Mesenteric fat pad (tissue), 1 donor: ENCODE data around the gene DLG1. TPM values are rescaled to one million over a fixed set of nuclear protein-coding genes. Genes with fewer than 3 reads are reported as not detected.

ENCODE experiments used
- DNase-seq: peaks from one replicate; pipeline ENCODE4 v3.0.0-alpha.2; 2020; ENCODE audit warnings: low spot score
- total RNA-seq: library from RNA; stranded (reverse); fragmentation: NEBNext Ultra II Directional; extraction: Animal tissue kit (Norgen Biotek cat#: 25700); gene quantifications from one replicate; pipeline ENCODE4 v1.2.1, GENCODE V29; 2021
- donor health status: DM: yes; HTN: yes; CAD: no.

The DLG1 gene
- total RNA-seq, 1 donor from 2014 or later: 68.5 TPM

DNA sequence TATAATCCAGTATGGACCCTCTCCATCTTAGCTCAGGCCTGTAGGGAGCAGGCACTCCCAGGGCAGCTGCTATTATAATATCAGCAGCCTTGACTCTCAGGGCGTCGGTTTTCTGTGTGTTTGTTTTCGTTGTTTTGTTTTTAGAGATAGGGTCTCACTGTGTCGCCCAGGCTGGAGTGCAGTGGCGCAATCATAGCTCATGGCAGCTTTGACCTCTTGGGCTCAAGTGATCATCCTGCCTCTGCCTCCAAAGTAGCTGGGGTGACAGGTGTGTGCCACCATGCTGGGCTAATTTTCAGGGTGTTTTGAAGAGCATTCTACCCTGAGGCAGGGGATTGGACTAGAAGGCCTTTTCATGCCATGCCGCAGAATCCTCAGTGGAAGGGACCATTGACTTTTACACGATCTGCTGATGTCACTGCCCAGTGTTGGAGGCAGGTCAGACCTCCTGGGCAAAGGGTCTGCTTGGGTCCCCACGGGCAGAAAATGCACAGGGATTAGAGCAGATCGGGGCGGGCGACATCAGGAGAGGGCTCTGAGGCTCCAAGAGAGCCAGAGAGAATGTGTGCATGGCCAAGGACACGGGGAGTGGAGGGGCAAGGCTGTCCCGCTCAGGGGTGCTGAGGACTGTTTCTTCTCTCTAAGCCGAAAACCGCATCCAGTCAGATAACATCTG, 276.5 kb downstream of the DLG1 start:
- no peak for DNase-seq

GRCh38 chr3:197021231-197021630, 277.2 kb downstream of the DLG1 start:
- peak; percentile 79 for DNase-seq

- DNase-seq: peak; percentile 39
Observed at GRCh38 chr3:197019535-197019934, 278.9 kb downstream of the DLG1 start.

DNA sequence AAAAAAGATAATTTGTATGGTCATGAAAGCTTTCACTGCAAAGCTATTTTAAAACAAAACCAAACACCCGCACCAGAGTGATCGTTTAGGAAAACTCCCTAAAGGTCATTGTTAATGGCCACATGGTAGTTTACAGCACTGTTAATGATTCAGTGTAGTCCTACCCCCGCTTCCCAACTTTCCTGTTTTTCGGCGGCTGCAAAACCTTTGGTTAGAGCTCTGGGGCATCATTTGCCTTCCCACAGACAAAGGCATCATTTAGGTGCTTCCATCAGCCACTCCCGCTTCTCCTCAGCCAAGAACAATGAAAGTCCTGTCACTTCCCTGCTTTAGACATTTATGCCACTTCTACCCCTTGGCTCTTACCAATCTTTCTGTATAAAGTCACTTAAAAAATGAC, 279.4 kb downstream of the DLG1 start:
- DNase-seq: no peak

DNA sequence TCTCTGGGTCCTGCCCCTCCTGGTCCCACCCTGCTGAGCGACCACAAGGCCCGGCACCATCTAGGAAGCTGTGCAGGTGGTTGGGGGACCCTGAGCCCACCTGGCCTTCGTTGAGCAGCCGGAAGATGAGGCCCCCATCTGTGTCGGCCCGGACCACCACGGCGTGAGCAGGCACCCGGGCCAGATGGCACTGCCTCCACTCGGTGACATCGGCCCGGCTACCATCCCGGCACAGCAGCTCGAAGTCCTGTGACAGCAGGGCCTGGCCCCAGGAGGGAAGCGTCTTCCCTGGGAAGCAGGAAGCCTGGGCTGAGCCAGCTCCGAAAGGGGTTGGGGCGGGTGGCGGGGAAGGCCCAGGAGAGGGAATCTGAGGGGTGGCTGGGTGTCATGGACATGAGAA, 281.4 kb downstream of the DLG1 start:
- no peak for DNase-seq

GRCh38 chr3:197015790-197016736, 282.3 kb downstream of the DLG1 start:
- no peak for DNase-seq

DNA sequence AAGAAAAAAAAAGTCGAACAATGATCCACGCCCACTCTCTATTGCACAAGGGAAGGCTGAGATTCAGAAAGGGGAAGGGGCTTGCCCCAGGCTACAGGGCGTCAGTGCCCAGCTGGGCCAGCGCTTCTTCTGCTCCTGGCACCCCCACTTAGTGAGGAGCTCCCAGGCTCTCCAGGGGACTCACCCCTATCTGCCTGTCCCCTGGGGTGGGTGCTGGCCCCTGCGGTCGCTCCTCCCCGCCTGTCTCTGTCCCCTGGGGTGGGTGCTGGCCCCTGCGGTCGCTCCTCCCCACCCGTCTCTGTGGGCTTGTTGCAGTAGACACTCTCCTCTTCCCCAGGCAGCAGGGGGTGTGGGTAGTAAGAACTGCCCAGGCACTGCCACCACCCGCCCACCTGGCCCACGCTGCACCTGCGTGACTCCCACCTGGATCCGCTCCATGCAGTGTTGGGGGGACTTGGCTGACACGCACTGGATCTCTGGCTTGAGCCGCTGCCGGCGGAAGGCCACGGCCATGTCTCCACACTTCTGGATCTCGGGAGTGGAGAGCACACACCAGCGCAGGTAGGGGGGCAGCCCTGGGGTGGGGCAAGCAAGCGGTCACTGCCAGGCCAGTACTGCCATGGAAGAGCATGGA, 283.4 kb downstream of the DLG1 start:
- DNase-seq: no peak

GRCh38 chr3:197014024-197014423, 284.4 kb downstream of the DLG1 start:
- DNase-seq: no peak

GRCh38 chr3:197012540-197012883, 285.9 kb downstream of the DLG1 start:
- no peak for DNase-seq

DNA sequence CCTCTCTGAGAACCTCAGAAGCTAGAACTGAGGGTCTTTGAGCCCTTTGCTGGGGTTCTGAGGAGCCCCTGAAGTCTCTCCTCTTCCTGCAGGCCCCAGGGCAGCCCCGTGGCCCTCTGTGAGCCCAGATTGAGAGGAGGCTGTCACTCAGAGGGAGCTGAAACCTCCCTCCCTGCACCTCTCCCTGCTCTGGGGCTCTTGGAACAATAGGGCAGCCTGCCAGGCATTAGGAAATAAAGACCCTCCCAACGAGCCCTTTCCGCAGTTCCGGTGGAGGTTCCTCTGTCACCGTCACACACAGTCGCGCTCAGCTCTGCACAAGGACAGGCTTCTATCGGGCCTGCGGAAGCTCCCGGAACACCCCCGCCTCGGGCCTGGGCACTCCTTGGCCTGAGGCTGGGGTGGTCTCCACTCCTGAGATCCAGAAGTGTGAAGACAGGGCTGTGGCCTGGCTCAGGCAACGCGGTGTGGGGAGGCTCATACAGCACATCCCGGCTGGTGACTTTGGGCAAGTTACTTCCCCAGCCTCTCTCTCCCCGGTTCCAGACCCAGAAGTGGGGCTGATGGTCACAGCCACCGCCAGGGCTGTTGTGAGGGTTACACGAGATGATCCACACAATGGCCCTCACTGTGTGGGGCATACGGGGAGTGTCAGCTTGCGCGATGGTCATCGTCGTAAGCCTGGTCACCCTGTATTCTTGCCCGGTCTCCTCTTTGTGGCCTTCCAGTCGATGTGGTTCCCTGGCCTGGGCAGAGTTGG, 286.5 kb downstream of the DLG1 start:
- DNase-seq: no peak

- DNase-seq: no peak
Observed at GRCh38 chr3:197010556-197011351, 287.7 kb downstream of the DLG1 start.

- DNase-seq: no peak
Observed at GRCh38 chr3:197009532-197010019, 288.8 kb downstream of the DLG1 start.

- no peak for DNase-seq
Observed at GRCh38 chr3:197008436-197009209, 289.8 kb downstream of the DLG1 start.

- DNase-seq: no peak
Observed at GRCh38 chr3:197007953-197008352, 290.5 kb downstream of the DLG1 start.

DNA sequence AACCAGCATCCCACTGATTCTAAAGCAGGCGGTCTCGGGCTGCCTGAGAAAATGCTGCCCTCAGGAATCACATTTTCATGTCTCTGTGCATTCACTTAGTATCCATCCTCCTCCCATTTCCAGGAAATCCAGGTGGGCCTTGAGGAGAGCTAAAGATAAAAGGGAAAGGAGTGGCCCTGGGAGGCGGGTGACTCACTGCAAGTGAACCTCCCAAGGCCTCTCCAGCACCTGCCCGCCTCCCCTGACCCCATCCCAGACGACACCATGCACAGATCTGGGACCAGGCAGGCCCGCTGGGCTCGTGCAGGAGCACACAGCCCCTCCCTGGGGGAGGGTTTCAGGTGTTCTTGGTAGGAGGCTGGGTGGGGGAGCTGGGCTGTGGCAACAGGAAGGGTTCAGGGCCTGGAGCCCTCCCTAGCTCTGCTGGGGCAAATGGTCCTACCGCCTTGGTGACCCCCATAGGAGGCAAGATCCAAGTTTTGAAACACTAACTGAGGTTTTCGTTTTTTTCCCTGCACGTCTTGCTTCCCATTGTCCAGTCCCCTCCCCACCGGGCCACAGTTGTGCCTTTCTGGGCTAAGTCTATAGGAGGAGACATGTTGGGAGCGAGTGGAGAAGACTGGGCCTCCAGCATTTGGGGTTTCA, 291.0 kb downstream of the DLG1 start:
- no peak for DNase-seq

DNA sequence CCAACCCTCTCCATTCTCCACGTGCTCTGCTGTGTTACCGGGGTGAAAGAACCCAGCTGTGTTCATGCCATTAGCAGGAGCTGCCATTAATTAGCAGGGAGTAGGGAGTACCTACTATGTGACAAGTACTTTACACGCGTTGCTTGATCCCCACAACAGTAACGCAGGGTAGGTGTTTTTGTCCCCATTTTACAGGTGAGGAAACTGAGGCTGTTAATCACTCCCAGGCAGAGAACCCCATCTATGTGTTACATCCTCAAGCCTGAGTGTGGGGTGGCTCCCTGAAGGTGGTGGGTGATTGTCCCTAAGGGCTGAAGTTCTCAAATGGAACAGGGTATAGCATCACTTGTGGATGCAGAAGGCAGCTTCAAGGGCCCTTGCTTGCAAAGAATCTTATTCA, 291.6 kb downstream of the DLG1 start:
- DNase-seq: no peak

- no peak for DNase-seq
Observed at GRCh38 chr3:197006446-197006845, 292.0 kb downstream of the DLG1 start.

DNA sequence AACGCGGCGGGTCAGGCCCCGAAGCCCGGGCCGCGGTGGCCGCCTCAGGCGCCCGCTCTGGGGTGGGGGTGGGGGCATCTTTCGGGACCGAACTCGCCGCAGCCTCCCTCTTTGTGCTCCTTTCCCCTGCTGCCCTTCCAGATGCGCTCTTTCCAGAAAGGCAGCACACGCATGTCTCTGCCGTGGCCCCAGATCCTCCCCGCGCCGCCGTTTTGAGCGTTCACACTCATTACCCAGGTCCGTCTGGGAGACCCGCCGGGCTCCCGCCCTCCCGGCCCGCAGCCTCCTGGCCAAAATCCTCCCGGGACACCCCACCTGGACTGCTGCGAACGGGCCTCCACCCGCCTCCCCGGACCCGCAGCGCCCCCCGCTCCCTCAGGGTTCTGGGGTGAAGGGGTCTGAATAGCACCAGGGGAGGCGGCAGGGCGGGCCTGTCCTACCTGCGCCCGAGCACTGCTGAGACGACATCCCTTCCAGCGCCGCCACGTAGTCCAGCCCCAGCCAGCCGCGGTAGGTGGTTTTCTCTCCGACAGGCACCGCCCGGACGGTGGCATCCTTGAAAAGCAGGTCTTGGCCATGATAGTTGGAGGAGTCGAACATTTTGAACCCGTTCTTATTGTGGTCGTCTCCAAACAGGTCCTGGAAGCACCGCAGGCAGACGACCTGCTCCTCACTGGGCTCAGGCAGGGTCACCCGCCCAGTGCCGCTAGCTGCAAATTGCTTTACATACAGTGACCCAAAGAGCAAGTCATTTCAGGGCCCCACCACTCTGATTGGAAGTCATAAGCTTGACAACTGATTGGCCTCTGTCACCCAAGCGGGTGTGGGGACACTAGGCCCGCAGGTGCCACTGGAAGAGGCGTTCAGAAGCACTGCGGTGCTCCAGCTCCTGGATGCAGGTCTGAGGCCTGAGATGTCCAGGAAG, 294.7 kb downstream of the DLG1 start:
- DNase-seq: no peak
